H1 (cell line): Measurements from ENCODE around the gene DMBT1. TPM values are rescaled to one million over a fixed set of nuclear protein-coding genes. Genes with fewer than 3 reads are reported as not detected.

Experiments used
- CTCF ChIA-PET: fragments of 300-600 bp; sonication (Branson Sonifier 250); formaldehyde crosslinking; loops from one replicate; lab custom pipeline; 2021; ENCODE audit not compliant: partially characterized antibody; lab: Charles Lee
- POLR2A ChIA-PET: fragments of 300-600 bp; sonication (Branson Sonifier 250); formaldehyde crosslinking; loops from one replicate; lab custom pipeline; 2021; ENCODE audit warnings: inconsistent platforms; ENCODE audit not compliant: partially characterized antibody; lab: Charles Lee
- DNase-seq, 2 experiments: peaks; one replicate each; pipeline versions ENCODE4 v3.0.0 to v3.0.0-alpha.2; 2010 to 2022; ENCODE audit warnings: low spot score in 2 of 2, low read depth in 1 of 2, mixed read lengths in 1 of 2
- FAIRE-seq: peaks from 2 replicates; lab custom pipeline; 2011; peaks lifted over from hg19 to GRCh38; lab: Jason Lieb, UNC
- H2AFZ ChIP-seq: 2 replicates; pipeline ENCODE4 v1.8.1; 2012; ENCODE audit warnings: low read length, inconsistent platforms
- H2AK5ac ChIP-seq: 2 replicates; pipeline ENCODE4 v1.6.1; 2013; ENCODE audit warnings: low read depth, low read length
- H2BK120ac ChIP-seq: replicated peaks from 2 replicates; pipeline ENCODE3; 2013; ENCODE audit warnings: low read depth, low read length, inconsistent platforms
- H2BK12ac ChIP-seq: 2 replicates; pipeline ENCODE4 v1.6.1; 2013; ENCODE audit warnings: low read depth, low read length
- H2BK15ac ChIP-seq: 2 replicates; pipeline ENCODE4 v1.6.1; 2013; ENCODE audit warnings: low read length
- H2BK20ac ChIP-seq: 2 replicates; pipeline ENCODE4 v1.6.1; 2013; ENCODE audit warnings: low read length
- H2BK5ac ChIP-seq: 2 replicates; pipeline ENCODE4 v1.6.1; 2013; ENCODE audit warnings: low read depth, low read length
- H3K14ac ChIP-seq: 2 replicates; pipeline ENCODE4 v1.6.1; 2013; ENCODE audit warnings: inconsistent platforms; ENCODE audit not compliant: insufficient read length
- H3K18ac ChIP-seq: 2 replicates; pipeline ENCODE4 v1.6.1; 2013; ENCODE audit warnings: low read length; ENCODE audit errors: extremely low read depth
- H3K23ac ChIP-seq: 2 replicates; pipeline ENCODE4 v1.6.1; 2013; ENCODE audit warnings: inconsistent platforms; ENCODE audit not compliant: insufficient read length
- H3K23me2 ChIP-seq: 2 replicates; pipeline ENCODE4 v1.6.1; 2013; ENCODE audit warnings: low read depth, low read length
- H3K27ac ChIP-seq: 2 replicates; pipeline ENCODE4 v1.6.1; 2011; ENCODE audit warnings: low read depth, low read length, inconsistent platforms
- H3K27me3 ChIP-seq, 4 experiments: replicated peaks in 1 of 4; 1 replicate in 1 of 4; 2 replicates in 3 of 4; pipeline versions ENCODE4 v1.6.1 to v1.8.1; 2011 to 2013; ENCODE audit warnings: low read length in 3 of 4, mild to moderate bottlenecking in 3 of 4, inconsistent platforms in 2 of 4, mixed read lengths in 2 of 4, moderate library complexity in 1 of 4; ENCODE audit not compliant: control insufficient read depth in 3 of 4, insufficient read depth in 3 of 4; ENCODE audit errors: extremely low read depth in 1 of 4
- H3K36me3 ChIP-seq, 4 experiments: 2 replicates each; pipeline versions ENCODE4 v1.6.1 to v1.8.1; 2011 to 2013; ENCODE audit warnings: mild to moderate bottlenecking in 4 of 4, low read length in 3 of 4, moderate library complexity in 2 of 4, control low read depth in 1 of 4, inconsistent platforms in 1 of 4; ENCODE audit not compliant: insufficient read depth in 4 of 4, control insufficient read depth in 2 of 4
- H3K4ac ChIP-seq: replicated peaks from 2 replicates; pipeline ENCODE3; 2013; ENCODE audit warnings: low read length, low read depth, mixed read lengths, inconsistent platforms; ENCODE audit not compliant: insufficient read length
- H3K4me1 ChIP-seq, 4 experiments: replicated peaks in 1 of 4; 1 replicate in 1 of 4; 2 replicates in 3 of 4; pipeline versions ENCODE4 v1.6.1 to v1.8.1; 2011 to 2013; ENCODE audit warnings: low read length in 3 of 4, inconsistent platforms in 2 of 4, mixed read lengths in 1 of 4; ENCODE audit not compliant: insufficient read depth in 4 of 4, control insufficient read depth in 3 of 4
- H3K4me2 ChIP-seq, 2 experiments: 2 replicates each; pipeline versions ENCODE4 v1.6.1 to v1.8.1; 2011 to 2013; ENCODE audit warnings: low read depth in 2 of 2, low read length in 2 of 2, control low read depth in 1 of 2, inconsistent platforms in 1 of 2, mild to moderate bottlenecking in 1 of 2; ENCODE audit not compliant: insufficient read depth in 1 of 2
- H3K4me3 ChIP-seq, 4 experiments: fragments of 200-600, 300-600 bp in 1 of 4; sonication (generic), shearing (Covaris generic), sonication (Bioruptor Twin) in 1 of 4; 2 replicates each; pipeline versions ENCODE4 v1.5.1 to v1.8.1; 2011 to 2016; ENCODE audit warnings: low read length in 4 of 4, low read depth in 3 of 4, control low read depth in 2 of 4, inconsistent platforms in 2 of 4, mild to moderate bottlenecking in 2 of 4, mixed read lengths in 1 of 4, moderate library complexity in 1 of 4; ENCODE audit not compliant: insufficient read depth in 2 of 4; ENCODE audit errors: extremely low read depth in 1 of 4
- H3K56ac ChIP-seq: replicated peaks from 2 replicates; pipeline ENCODE3; 2013; ENCODE audit warnings: low read depth, mild to moderate bottlenecking, mixed read lengths, low read length, inconsistent platforms; ENCODE audit not compliant: insufficient read length
- H3K79me1 ChIP-seq: 2 replicates; pipeline ENCODE4 v1.6.1; 2013; ENCODE audit warnings: low read depth, low read length, control low read depth
- H3K79me2 ChIP-seq, 2 experiments: 2 replicates each; pipeline versions ENCODE4 v1.6.1 to v1.8.1; 2012 to 2013; ENCODE audit warnings: low read length in 2 of 2, mild to moderate bottlenecking in 2 of 2, inconsistent platforms in 1 of 2; ENCODE audit not compliant: insufficient read depth in 2 of 2, control insufficient read depth in 1 of 2
- H3K9ac ChIP-seq, 4 experiments: replicated peaks in 1 of 4; 1 replicate in 1 of 4; 2 replicates in 3 of 4; pipeline versions ENCODE4 v1.6.1 to v1.8.1; 2011 to 2013; ENCODE audit warnings: low read depth in 3 of 4, low read length in 3 of 4, control low read depth in 2 of 4, mild to moderate bottlenecking in 2 of 4, moderate library complexity in 2 of 4, inconsistent platforms in 1 of 4; ENCODE audit errors: extremely low read depth in 1 of 4
- H3K9me3 ChIP-seq, 2 experiments: 2 replicates each; pipeline versions ENCODE4 v1.6.1 to v1.8.1; 2012 to 2013; ENCODE audit warnings: mild to moderate bottlenecking in 2 of 2, moderate library complexity in 2 of 2, control low read depth in 1 of 2, inconsistent platforms in 1 of 2, low read depth in 1 of 2, low read length in 1 of 2, mixed read lengths in 1 of 2; ENCODE audit not compliant: insufficient read depth in 2 of 2
- H4K20me1 ChIP-seq, 2 experiments: replicated peaks in 1 of 2; 2 replicates each; pipeline versions ENCODE3 to v1.8.1; 2011 to 2013; ENCODE audit warnings: inconsistent platforms in 2 of 2, low read length in 2 of 2, mild to moderate bottlenecking in 1 of 2; ENCODE audit not compliant: insufficient read depth in 2 of 2, control insufficient read depth in 1 of 2
- H4K5ac ChIP-seq: 2 replicates; pipeline ENCODE4 v1.6.1; 2013; ENCODE audit warnings: low read length, low read depth, mixed read lengths, inconsistent platforms; ENCODE audit not compliant: insufficient read length
- H4K8ac ChIP-seq: 2 replicates; pipeline ENCODE4 v1.8.0; 2013; ENCODE audit warnings: mild to moderate bottlenecking, moderate library complexity, low read length, inconsistent platforms; ENCODE audit not compliant: insufficient read depth; ENCODE audit errors: extremely low read depth
- H4K91ac ChIP-seq: replicated peaks from 2 replicates; pipeline ENCODE3; 2013; ENCODE audit warnings: low read length, mixed read lengths, inconsistent platforms; ENCODE audit not compliant: insufficient read length
- BCL11A ChIP-seq, 2 experiments: IDR thresholded peaks; one replicate each; pipeline ENCODE4 v1.6.1; 2011; ENCODE audit warnings: low read depth in 2 of 2, low read length in 2 of 2, mild to moderate bottlenecking in 2 of 2
- HDAC2 ChIP-seq, 2 experiments: fragments of 300-600 bp in 1 of 2; sonication (generic) in 1 of 2; IDR thresholded peaks; 2 replicates each; pipeline ENCODE4 v1.6.1; 2011 to 2012; ENCODE audit warnings: low read depth in 2 of 2, low read length in 2 of 2, mild to moderate bottlenecking in 2 of 2, moderate library complexity in 2 of 2, borderline replicate concordance in 1 of 2, inconsistent platforms in 1 of 2
- JUN ChIP-seq: IDR thresholded peaks from 2 replicates; pipeline ENCODE4 v1.6.1; 2011; ENCODE audit warnings: low read depth, mild to moderate bottlenecking, improper control_type of control experiment, low read length
- SIRT6 ChIP-seq: IDR thresholded peaks from one replicate; pipeline ENCODE4 v1.7.1; 2012; ENCODE audit warnings: low read length, inconsistent platforms
- SIX5 ChIP-seq: IDR thresholded peaks from 2 replicates; pipeline ENCODE4 v1.6.1; 2011; ENCODE audit warnings: mild to moderate bottlenecking, low read depth, low read length
- TCF12 ChIP-seq: IDR thresholded peaks from 2 replicates; pipeline ENCODE4 v1.6.1; 2011; ENCODE audit warnings: low read depth, mild to moderate bottlenecking, low read length
- ZNF274 ChIP-seq: IDR thresholded peaks from 2 replicates; pipeline ENCODE4 v1.7.0; 2012; ENCODE audit warnings: low read length, borderline replicate concordance; ENCODE audit errors: extremely low read depth
- WGBS, 2 experiments: shearing (Covaris generic) in 1 of 2; methylation state at CpG; one replicate each; pipeline versions ENCODE4 v1.1.6 to v1.1.7; 2013 to 2015; ENCODE audit warnings: low lambda C conversion rate in 2 of 2, mixed read lengths in 2 of 2, inconsistent platforms in 1 of 2, low coverage in 1 of 2, missing lambda C conversion rate in 1 of 2; ENCODE audit not compliant: insufficient replicate concordance in 2 of 2, insufficient coverage in 1 of 2, insufficient read length in 1 of 2; ENCODE audit errors: extremely low coverage in 1 of 2, missing lambda C conversion rate in 1 of 2; 5-methylcytosine and 5-hydroxymethylcytosine counted together
- polyA plus RNA-seq, 7 experiments: library from polyadenylated mRNA; depleted of rRNA in 3 of 7; stranded (reverse) in 5 of 7; unstranded in 2 of 7; fragments of >200 nt in 5 of 7; fragments of 200-250 nt in 2 of 7; gene quantifications; 1 replicate in 5 of 7; 2 replicates in 1 of 7; 4 replicates in 1 of 7; pipeline versions ENCODE4 v1.2.1 to v1.2.3, GENCODE V29; 2011 to 2013; ENCODE audit warnings: missing spikeins in 2 of 7, mixed read lengths in 2 of 7
- total RNA-seq: library from RNA; stranded (reverse); fragmentation: NEBNext Ultra II Directional; extraction: Animal tissue kit (Norgen Biotek cat#: 25700); gene quantifications from 2 replicates; pipeline ENCODE4 v1.2.1, GENCODE V29; 2021

DMBT1 gene
- total and polyA plus RNA-seq, 2 of the 8 experiments (the other 6 are each of a cell fraction or from before 2014, with no cell fraction given), result 0.03 TPM; not detected in 1

DNA sequence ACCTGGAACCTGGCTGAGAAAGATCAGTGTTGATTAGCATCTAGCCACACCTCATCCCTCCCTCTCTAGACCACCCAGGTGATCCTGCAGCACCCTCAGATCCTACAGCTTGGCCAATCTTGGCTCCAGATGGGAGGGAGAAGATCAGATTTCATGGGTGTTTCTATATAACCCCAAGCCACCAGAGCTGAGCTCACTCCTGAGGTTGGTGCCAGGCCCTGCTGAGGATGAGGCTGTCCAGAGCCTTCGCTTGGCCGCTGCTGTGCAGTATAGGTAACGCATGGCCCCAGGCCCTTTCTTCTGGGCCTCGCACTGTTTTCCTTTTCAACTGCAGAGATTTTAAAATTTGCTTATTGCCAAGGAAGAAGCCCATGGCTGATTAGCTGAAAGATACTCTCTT, 112.1 kb downstream of the DMBT1 start:
- Histone ChIP-seq H2BK120ac (no peak overlapping the region), H3K4me2 (no peak overlapping the region), H3K9ac (no peak overlapping the region), H2BK15ac (no peak overlapping the region), H4K8ac (no peak overlapping the region), H3K56ac (no peak overlapping the region), H3K4ac (no peak overlapping the region), H3K18ac (no peak overlapping the region), H4K91ac (no peak overlapping the region), H4K20me1 (no peaks in the 10 kb centered on the region), H2AK5ac (no peak overlapping the region), H3K4me3 (no peak overlapping the region), H3K23ac (no peak overlapping the region), H3K9me3 (no peaks in the 10 kb centered on the region), H2BK12ac (no peak overlapping the region), H3K27me3 (no peaks in the 10 kb centered on the region), H3K14ac (no peak overlapping the region), H2AFZ (no peak overlapping the region), H3K79me2 (no peaks in the 10 kb centered on the region), H3K27ac (no peak overlapping the region), H3K23me2 (no peaks in the 10 kb centered on the region), H3K79me1 (no peaks in the 10 kb centered on the region), H3K4me1 (no peaks in the 10 kb centered on the region; a peak in 2 of 7 replicates), H2BK5ac (no peak overlapping the region), H4K5ac (no peak overlapping the region), H3K36me3 (no peaks in the 10 kb centered on the region), H2BK20ac (no peak overlapping the region)
- FAIRE-seq (no peak), DNase-seq (no peak)
- POLR2A ChIA-PET, result no interaction called here
- 99% methylated on average over 4 of the region's 4 CpGs; no CpG with 5 or more reads in 1 of the 2 experiments for WGBS, 2 experiments
- CTCF ChIA-PET, result interaction anchor here (0.9 to 2.6 kb wide), 5 partner anchors 14 to 238 kb away, joined by 3 to 15 read pairs (median 5); no protein-coding TSS in a partner anchor
- TF ChIP-seq SIX5, result no peak
- TF ChIP-seq BCL11A (IDR thresholded peaks at IDR 0.05; ENCODE audit: low read depth in 2 of 2, low read length in 2 of 2), result no peak
- TF ChIP-seq SIRT6, result no peak
- TF ChIP-seq ZNF274, result no peak
- no peak for TF ChIP-seq TCF12
- TF ChIP-seq JUN, result no peak
- TF ChIP-seq HDAC2 (IDR thresholded peaks at IDR 0.05; ENCODE audit: borderline replicate concordance in 1 of 2, low read depth in 2 of 2, low read length in 2 of 2), result no peak
